NCI-H146 treated with DMSO at 0.1 percent for 48 hours (cell line): ENCODE results near the gene C11orf52.
A peak's percentile ranks its signal among the peaks of the same experiment; 100 is the strongest.
"Not testable (repeated sequence)": the region's sequence is repeated elsewhere in the genome, so short reads cannot be mapped to it uniquely, and the experiment has no call there.

ENCODE experiments used
- DNase-seq: peaks from one replicate; lab custom pipeline; 2025; ENCODE audit not compliant: unreplicated experiment; lab: John Stamatoyannopoulos, UW

The C11orf52 gene

DNA sequence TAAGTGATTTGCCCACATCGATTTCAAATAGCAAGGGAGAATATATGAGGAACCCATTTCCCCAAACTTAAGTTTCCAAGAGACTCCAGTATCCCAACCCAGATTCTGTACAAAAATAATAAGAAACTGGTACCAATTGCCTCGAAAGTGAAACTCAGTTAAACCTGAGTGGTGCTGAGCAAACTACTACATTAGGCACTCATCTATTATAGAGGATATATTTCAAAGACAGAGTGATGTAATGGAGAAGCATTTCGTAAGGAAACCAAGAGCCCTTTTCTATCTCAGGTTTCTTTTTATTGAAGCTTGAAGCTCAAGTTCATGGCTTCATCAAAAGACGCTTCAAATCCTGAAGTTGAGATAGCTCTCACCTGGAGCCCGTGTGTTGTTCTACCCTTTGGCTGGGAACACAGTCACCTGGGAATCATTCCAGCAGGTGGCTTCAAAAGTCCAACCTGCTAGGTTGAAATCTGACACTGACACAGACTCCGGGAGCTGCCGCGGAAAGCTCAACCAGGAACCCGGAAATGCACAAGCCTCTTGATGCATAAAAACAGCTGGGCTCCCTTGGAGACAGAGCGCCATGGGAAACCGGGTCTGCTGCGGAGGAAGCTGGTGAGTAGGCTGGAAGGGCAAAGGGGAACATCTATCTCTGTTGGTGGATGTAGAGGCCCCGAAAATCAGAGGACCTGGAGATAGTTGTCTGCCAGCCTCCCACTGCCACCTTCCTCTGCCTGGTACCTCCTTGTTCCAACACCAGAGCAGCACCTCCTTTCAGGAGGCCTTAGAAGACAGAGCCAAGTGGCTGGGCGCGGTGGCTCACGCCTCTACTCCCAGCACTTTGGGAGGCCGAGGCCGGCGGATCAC lies at the start of gene C11orf52:
C11orf52 (plus strand) TSS at position 524 of the 867 bp plus-strand sequence; CDS start at position 584, 60 bp downstream.
- DNase-seq = peak; percentile 91

- no peak for DNase-seq
Observed at GRCh38 chr11:111870113-111870512, 48.6 kb upstream of the C11orf52 start.

- DNase-seq = no peak
Observed at GRCh38 chr11:111870522-111870885, 48.2 kb upstream of the C11orf52 start.

GRCh38 chr11:111870886-111871692 lies 47.6 kb upstream of the C11orf52 start, which contains the start of gene ALG9:
TSS of gene ALG9 (minus strand) at chr11:111871581. CDS start at chr11:111871482, 99 bp downstream.
- DNase-seq = peak; percentile 83

GRCh38 chr11:111871693-111872161 lies 47.0 kb upstream of the C11orf52 start:
- DNase-seq = peak; percentile 21

- DNase-seq = peak; percentile 24
Observed at GRCh38 chr11:111878385-111878848, 40.3 kb upstream of the C11orf52 start.

DNA sequence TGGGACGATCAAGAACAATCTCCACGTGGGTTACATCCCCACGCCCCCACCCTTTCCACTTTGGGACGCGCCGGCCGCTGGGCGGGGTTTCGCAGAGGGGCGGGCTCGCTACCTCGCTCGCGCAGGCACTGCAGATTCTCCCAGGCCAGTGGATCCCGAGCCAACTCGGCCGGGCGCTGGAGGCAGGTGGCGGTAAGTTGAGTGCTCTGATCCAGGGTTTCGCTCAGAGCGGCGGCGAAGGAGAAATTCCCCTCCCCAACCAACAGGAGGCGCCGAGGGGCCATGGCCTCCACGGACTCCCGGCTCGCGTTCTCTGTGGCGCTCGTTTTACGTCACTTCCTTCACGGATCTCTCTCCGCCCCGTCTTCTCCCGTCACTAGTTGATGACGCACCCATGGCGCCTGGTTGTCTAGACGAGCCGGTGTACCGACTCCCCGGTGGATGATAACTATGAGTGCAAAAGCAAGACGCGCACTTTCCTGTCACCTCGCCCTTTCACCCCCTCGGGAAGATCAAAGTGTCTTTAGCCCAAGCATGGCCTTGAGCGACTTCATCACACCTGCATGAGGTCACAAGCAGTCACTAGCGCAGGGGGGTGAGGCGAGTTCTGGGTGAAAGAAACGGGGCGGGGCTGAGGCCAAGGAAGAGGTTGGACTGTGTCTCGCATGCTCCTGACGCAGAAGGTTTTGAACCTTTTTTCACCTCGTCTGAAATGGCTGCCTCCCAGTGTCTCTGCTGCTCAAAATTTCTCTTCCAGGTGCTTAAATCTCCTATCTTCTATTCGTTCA lies 39.7 kb upstream of the C11orf52 start, which contains the start of the genes CFAP68 and FDXACB1:
CFAP68 (plus strand) TSS at position 693 of the 788 bp plus-strand sequence; CDS start at position 713, 20 bp downstream.
FDXACB1 (minus strand) TSS at position 317 of the 788 bp plus-strand sequence; CDS start at position 284, 33 bp downstream.
- DNase-seq = peak; percentile 97

GRCh38 chr11:111879637-111879960 lies 39.1 kb upstream of the C11orf52 start:
- no peak for DNase-seq

DNA sequence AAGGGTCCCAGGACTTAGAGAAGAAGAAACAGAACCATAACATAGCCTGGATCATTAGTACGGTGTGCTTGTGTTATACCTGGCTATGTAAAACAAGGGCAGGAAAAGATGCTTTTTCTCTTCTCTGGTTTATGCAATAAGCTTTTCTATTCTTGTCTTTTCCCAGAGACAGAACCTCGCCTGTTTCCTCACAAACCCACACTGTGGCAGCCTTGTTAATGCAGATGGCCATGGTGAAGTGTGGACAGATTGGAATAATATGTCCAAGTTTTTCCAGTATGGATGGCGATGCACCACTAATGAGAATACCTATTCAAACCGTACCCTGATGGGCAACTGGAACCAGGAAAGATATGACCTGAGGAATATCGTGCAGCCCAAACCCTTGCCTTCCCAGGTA lies 36.5 kb upstream of the C11orf52 start:
- no peak for DNase-seq

- DNase-seq = not testable (repeated sequence)
Observed at GRCh38 chr11:111885053-111885452, 33.7 kb upstream of the C11orf52 start.

DNA sequence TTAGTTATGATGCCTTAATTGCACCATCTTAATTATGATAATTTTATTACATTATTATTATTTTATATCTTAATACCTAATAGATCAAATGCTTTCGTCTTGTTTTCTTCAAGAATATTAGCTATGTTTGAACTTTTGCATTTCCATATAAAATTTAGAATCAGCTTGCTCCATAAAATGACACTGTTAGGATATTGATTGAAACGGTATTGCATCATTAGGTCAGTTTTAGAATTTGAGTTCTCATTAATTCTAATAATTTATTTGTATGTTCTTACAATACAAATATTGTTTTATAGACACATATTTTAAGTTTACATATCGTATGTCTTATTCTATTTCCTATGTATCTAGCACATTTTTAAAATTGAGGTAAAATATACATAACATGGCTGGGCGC lies 32.7 kb upstream of the C11orf52 start:
- DNase-seq = no peak

DNA sequence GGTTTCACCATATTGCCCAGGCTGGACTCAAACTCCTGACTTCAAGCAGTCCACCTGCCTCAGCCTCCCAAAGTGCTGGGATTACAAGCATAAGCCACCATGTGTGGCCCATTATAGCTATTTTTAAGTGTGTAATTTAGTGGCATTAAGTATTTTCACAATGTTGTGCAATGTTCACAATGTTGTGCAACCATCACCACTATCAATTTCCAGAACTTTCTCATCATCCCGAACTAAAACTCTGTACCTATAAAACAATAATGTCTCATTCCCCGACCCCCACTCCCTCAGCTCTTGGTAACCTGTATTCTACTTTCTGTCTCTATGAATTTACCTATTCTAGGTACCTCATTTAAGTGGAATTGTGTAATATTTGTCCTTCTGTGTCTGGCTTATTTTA lies 31.9 kb upstream of the C11orf52 start:
- no peak for DNase-seq

GRCh38 chr11:111905411-111905810 lies 13.3 kb upstream of the C11orf52 start:
- no peak for DNase-seq

- no peak for DNase-seq
Observed at GRCh38 chr11:111906680-111907079, 12.0 kb upstream of the C11orf52 start.

GRCh38 chr11:111908639-111909305 lies 9.9 kb upstream of the C11orf52 start:
- DNase-seq = no peak

DNA sequence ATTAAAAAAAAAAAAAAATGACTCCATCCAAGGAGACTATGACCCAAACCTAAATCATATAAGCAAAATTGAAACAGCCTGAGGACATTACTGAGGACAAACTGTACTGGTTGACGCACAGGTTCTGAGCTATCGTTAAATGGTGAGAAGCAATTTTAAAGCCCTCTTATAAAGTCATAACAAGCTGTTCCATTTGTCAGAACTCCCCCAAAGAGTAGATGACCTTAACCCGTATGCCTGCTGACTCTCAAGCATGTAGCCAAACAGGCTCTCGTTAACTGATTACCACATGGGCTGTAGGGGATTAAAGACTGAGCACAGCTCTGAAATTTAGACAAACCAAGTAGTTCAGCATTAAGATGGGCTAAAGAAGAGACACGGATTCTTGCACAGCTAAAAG lies 9.3 kb upstream of the C11orf52 start:
- DNase-seq = no peak

- DNase-seq = no peak
Observed at GRCh38 chr11:111910676-111911562, 7.8 kb upstream of the C11orf52 start.

GRCh38 chr11:111911563-111912401 lies 6.9 kb upstream of the C11orf52 start, which contains the start of gene CRYAB:
TSS of gene CRYAB (minus strand) at chr11:111911770. CDS start at chr11:111911724, 46 bp downstream.
- no peak for DNase-seq
